IMR-90 (cell line): ENCODE data around the gene SUN1.

Source experiments
- CEBPB ChIP-seq: IDR thresholded peaks from 2 replicates; pipeline ENCODE4 v1.6.1; 2012; ENCODE audit warnings: low read depth, low read length, improper control_type of control experiment
- POLR2A ChIP-seq: IDR thresholded peaks from 2 replicates; pipeline ENCODE4 v1.6.1; 2012; ENCODE audit warnings: mild to moderate bottlenecking, low read depth, low read length
- RFX5 ChIP-seq: IDR thresholded peaks from 2 replicates; pipeline ENCODE4 v1.8.0; 2012; ENCODE audit warnings: low read depth, mild to moderate bottlenecking, low read length, moderate library complexity
- USF2 ChIP-seq: fragments of 150-350 bp; IDR thresholded peaks from 2 replicates; pipeline ENCODE4 v1.6.1; 2017; ENCODE audit warnings: mild to moderate bottlenecking, antibody characterized with exemption, low read length, low read depth
- TF ChIP-seq, protein P1 (sequence below): conservative IDR thresholded peaks from 2 replicates; pipeline ENCODE4 v1.5.1; 2012; ENCODE audit warnings: mild to moderate bottlenecking, low read depth, low read length, improper control_type of control experiment

DNA sequence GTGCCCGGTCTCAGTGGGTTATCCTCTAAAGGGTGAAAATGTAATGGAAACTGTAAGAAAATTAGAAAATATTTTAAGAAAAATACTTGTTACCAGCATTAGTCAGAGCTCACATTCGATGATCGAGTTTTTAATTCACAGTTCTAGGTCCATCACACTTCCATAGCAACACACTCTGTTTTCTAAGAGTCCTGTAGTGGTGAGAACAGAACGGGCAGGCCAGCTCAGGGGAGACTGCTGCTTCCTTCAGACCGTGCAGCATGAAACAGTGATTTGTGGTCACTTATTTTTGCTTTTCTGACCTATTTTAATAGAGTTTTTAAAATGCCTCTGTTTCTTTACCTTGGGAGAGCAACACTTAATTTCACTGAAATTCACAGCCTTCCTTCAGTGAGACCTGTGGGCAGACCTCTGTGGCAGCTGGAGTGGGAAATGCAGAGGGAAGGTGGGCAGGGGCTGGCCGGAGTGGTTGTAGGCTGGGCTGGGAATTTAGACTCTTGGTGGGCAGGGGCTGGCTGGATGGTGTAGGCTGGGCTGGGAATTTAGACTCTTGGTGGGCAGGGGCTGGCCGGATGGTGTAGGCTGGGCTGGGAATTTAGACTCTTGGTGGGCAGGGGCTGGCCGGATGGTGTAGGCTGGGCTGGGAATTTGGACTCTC is 1.5 kb downstream of the SUN1 start:
- TF ChIP-seq, protein P1, sequence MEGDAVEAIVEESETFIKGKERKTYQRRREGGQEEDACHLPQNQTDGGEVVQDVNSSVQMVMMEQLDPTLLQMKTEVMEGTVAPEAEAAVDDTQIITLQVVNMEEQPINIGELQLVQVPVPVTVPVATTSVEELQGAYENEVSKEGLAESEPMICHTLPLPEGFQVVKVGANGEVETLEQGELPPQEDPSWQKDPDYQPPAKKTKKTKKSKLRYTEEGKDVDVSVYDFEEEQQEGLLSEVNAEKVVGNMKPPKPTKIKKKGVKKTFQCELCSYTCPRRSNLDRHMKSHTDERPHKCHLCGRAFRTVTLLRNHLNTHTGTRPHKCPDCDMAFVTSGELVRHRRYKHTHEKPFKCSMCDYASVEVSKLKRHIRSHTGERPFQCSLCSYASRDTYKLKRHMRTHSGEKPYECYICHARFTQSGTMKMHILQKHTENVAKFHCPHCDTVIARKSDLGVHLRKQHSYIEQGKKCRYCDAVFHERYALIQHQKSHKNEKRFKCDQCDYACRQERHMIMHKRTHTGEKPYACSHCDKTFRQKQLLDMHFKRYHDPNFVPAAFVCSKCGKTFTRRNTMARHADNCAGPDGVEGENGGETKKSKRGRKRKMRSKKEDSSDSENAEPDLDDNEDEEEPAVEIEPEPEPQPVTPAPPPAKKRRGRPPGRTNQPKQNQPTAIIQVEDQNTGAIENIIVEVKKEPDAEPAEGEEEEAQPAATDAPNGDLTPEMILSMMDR = no peak
- TF ChIP-seq POLR2A (no peak), CEBPB (no peak), USF2 (no peak), RFX5 (no peak)
